HK-2 (cell line): ENCODE data around the gene SLC28A3.
A peak's percentile ranks its signal among the peaks of the same experiment; 100 is the strongest.

ENCODE experiments used
- DNase-seq: peaks from one replicate; pipeline ENCODE4 v3.0.0-alpha.2; 2018; ENCODE audit not compliant: unreplicated experiment

SLC28A3 gene

DNA sequence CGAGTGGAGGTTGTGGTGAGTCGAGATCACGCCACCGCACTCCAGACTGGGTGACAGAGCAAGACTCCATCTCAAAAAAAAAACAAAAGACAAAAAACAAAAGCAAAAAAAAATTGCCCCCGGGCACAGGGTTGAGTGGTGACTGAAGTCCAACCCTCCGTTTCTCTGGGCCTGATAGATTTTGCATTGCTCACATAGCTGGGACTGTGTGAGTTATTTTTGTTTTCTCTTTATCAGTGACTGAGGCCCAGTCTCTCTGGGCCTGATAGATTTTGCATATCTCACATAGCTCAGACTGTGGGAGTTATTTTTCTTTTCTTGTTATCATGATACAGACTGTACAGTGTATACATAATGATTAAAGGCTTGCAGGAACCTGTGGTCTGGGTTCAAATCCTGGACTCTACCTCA lies 2.6 kb upstream of the SLC28A3 start:
- DNase-seq = no peak

DNA sequence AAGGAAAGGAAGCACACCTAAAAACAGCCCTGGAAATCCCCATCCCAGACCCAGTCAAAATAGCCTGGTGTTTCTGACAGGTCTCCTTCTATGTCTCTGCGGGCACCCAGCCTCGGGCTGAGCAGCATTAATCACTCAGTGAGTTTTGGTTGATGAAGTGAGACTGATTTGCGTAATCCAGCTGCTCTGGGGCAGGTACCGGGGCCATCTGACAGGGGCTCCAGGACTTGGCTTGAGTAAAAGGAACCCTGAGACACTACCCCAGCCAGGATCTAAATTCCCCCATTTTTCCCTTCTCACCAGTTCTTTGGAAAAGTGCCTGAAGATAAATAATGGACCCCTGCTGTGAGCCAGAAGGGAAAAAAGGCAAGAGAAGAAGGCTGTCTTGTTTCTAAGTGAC lies 596 bp downstream of the SLC28A3 start:
- DNase-seq = no peak

DNA sequence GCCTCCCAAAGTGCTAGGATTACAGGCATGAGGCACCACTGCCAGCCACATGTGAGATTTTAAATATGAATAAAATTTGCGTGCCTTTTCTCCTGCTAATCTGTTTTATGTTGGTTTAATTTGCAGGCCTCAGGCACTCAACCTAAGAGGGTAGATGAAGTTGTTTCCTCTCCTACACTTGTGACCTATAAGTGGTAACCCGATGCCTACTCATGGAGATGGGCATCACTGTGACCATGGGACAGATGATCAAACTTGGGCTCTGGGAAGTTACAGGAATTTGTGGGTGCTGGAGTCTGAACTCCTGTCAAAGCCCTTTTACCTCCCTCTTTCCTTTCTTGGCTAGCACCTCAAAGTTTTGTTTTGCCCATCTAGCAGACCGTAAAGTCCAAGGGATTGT lies 1.1 kb downstream of the SLC28A3 start:
- no peak for DNase-seq

DNA sequence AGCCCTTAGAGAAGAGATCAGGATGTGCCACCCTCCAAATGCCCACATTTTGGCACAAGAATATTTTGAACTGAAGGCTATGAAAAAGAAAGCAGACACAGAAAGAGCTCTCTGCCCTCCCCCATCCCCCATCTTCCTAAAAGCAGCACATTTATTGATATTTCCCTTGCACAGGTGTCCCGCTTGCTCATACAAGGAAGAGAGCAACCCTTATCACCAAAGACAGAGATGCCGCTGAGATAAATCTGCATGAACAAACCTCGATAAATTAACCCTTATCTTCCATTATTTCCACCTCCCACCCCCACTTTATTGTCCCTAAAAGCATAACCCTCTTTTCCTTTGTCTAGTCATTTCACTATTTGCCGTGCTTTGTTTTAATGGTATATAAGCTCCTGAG lies 1.8 kb downstream of the SLC28A3 start:
- no peak for DNase-seq

DNA sequence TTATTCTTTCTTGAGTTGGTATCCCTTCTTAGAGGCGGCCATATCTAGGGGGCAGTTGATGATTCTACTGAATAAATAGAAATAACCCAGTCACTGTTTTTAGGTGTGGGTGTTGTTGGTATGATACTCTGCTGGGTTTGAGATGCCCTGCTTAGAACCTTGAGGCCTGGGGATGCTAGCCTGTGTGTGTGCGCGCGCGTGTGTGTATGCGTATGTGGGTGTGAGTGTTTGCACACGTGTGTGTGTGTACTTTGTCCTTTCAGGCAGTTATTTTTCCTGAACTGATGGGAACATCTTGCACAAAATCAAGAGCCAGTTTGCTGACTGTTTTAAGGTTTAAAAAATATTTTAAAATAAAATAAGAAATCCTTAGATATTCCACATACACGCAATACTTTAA lies 3.3 kb downstream of the SLC28A3 start:
- no peak for DNase-seq

DNA sequence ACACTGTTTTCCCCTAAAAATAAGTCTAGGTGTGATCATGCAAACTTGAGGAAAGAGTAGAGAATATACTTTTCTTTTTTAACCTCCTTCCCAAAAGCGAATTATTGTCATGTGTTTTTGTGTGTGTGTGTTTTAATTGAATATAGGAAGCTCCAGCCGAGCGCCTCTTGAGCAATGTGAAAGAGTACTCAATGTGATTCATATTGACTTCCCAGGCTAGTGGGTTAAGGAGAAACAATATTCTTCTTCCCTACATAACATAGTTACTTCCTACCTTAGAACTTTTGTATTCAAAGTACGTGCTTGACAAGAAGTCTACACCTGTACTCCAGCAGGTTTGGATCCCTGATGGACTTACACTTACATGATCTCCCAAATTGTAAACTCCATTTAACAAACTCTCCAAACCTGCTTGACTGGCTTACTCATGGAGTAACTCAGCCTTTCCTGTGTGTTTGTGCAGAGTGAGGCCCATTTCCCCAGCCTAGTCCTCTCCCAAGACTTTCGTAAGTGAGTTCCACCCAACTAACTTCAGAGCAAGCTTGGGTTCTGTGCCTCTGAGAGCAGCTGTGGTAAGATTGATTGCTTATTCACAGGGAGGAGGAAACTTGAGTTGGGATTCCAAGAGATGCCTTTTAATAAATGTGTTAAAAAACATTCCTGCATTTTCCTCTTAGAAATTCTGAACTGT lies 9.3 kb downstream of the SLC28A3 start:
- DNase-seq = no peak

DNA sequence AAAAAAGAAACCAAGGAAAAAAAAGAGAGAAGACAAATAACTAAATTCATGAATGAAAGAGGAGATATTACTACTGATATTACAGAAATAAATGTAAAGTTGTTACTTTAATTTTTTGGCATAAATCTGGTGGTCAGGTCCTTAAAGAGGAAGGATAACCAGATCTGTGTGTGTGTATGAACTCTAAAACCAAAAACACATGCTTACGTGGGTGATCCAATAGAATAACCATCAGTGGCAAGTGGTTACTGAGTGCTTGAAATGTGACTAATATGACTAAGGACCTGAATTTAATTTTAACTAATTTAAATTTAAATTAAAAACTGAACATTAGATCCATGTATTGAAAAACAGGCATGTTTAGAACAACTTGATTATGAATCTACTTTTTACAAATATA lies 10.3 kb downstream of the SLC28A3 start:
- no peak for DNase-seq

DNA sequence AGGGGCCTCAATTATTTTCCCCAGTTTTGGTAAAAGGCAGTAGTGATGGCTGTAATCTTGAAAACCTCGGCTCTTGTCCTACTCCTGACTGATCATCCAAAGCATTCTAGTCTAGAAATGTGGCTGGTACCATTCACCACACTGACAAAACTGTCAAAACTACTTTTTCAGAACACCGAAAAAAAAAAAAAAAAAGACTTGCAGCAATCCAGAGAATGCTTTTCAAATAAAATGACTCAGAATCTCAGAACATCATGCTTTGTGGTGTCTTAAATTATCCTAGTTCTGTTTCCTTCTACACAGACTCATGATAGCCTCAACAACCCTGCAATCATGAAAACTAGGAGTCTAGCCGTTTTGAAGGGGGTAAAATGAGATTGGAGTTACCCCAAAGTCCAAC lies 13.4 kb downstream of the SLC28A3 start:
- no peak for DNase-seq

DNA sequence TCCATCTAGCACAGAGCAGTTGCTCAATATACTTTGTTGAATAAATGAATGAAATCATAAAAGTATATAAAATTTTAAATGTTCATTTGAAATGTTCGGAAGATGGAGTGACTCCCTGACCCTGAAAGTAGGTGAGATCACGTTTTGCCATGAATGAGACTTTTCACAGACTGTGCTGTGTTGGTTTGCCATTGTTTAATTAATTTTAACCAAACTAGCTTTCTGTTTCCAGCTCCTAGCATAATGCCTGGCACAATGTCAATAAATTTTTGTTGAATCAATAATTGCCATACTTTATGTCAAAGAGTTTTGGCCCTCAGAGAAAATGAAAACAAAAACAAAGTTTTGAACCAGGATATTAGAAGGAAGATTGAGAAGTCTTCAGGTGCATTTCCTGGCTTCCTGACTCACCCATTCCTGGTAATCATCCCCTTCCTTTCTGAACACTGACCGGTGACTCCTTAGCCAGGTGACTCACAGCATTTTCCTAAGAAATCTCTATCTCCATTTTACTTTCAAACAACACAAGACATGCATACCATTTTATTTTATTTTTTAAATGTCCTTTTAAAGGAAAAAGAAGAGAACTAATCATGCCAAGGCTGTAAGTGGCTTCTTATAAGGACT lies 15.1 kb downstream of the SLC28A3 start:
- no peak for DNase-seq

DNA sequence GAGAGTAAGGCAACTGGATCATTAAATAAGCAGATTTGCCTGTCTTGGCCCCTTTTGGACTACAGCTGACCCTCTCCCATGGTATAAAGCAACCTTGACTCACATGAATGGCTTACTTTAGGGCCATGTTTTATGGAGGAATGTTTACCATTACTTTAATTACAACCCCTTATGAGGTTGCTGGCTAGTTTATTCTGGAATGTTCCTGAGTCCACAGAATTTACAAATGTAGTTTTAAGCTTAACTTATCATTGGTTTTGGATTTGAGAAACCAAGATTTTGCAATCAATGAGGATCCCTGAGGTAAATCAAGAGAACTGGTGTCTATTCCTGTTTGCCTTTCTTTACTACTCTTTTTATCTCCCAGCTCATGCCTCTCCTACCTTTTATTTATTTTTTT lies 15.7 kb downstream of the SLC28A3 start:
- DNase-seq = no peak

DNA sequence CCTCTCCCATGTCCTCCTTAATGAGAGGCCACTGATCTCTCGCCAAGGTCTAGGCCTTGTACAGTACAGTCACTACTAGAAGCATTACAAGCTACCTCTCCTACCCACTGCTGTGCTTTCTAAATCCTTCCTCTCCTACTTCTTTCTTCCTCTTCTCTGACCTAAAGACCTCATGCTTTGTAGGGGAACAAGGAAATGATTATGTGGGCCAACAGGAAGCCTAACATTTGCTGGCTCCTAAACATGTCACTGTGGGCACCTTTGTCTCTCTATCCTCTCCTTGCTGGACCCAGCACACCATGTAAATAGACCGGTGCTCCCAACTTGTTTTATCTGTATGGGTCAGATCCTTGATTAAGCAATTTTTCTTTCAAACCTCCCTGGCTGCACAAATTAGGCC lies 16.7 kb downstream of the SLC28A3 start:
- no peak for DNase-seq

DNA sequence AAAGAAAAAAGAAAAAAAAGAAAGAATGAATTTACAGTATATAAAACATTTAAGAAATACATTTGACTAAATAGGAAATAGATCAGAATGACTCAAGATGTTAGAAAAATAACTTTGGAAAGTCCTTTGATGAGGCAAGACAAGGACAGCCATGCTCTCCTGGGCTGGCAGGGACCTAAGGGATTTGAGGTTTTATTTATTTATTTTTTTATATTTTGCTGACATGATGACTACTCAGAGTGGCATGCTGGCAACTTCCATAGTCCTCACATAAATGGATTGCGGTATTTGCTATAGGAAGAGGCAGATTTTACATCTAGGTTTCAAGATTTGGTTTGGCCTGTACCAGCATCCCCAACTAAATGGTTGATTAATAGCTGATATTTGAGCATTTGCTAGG lies 17.7 kb downstream of the SLC28A3 start:
- no peak for DNase-seq

DNA sequence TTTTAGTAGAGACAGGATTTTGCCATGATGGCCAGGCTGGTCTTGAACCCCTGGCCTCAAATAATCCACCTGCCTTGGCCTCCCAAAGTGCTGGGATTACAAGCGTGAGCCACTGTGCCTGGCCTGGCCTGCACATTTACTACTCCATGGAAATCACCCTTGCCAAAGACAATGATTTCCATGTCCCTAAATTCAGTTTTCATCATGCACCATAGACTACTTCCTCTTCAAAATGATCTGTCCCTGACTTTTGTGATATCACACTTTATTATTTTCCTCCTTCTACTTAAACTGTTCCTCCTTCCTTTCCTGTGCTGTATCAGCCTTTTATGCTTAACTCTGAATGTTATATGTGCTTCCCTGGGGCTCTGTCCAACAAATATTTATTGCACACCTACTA lies 20.3 kb downstream of the SLC28A3 start:
- no peak for DNase-seq

DNA sequence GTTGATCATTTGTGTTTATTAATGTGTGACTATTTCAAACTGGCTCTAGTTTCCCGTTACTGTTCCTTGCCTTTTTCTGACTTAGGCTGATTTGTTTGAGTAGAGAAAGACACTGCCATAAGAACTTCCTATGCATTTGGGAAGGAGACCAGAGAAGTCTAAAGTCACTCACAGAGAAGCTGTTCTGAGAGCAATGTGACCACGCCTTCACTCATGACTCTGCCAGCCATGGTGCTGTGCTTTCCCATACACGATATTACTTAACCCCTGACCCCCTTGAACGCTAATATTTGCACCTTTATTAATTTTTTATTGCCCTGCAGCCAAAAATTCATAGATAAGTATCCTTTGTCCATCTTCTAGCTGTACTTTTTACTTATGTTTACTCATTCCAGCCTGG lies 20.9 kb downstream of the SLC28A3 start:
- no peak for DNase-seq

DNA sequence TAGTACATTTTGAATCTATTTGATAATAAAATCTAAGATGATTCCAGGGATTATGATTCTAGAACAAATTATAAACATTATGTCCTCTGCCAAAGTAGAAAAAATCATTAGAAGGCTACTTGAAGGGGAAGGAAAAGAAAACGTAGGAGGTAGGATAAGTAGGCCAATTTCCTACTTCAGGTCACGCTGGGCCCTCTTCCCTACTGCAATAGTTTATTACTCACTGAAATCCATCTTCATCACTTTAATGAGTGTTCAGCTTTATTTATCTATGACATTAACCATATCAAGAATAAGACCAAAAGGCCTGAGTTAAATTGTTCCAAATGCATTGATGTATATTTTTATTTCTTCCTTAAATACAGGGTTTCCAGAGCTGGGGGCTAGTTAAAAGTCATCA lies 21.6 kb downstream of the SLC28A3 start:
- DNase-seq = no peak

DNA sequence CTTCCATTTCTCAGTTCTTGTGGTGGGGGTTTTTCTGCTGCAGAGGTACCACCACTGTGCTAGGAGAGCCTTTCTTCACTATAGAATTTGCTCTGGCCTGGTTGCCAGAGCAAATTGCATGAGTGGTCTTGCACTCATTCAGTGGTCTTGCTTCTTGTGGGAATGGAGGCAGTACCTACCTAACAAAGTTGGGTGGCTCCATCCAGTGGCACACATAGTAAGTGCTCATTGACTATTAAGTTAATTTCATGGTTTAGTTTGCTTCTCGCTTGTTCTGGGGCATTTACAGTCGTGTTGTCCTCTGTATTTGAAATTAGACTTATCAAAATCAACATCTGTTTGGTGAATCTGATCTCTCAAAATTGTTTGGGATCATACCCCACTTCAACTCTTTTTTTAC lies 23.0 kb downstream of the SLC28A3 start:
- no peak for DNase-seq

DNA sequence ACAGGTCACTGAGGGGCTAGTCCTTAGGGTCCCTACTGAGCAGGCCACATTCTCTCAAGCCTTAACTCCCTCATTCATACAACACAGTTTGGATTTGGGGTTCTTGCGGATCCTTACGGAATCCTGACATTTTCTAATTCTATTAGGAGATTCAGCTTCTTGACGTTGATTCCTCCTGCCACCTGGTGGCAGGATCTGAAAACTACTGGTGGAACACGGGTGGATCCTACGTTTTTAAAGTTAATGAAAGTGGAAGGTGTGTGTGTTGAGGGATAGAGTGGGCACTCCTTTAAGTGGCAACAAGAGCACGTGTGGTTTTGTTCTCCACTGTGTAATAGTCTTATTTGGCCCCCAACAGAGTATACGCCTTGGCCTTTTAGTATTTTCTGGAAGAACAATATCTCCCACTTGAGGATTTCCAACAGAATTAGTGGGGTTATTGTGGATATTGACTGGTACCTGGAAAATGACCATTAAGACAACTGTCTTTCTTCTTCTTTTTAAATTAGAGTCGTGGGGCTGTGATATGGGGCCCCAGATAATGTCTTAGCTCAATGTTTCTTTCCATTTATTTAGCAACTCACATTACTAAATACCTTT lies 25.2 kb downstream of the SLC28A3 start:
- DNase-seq = peak; percentile 52

DNA sequence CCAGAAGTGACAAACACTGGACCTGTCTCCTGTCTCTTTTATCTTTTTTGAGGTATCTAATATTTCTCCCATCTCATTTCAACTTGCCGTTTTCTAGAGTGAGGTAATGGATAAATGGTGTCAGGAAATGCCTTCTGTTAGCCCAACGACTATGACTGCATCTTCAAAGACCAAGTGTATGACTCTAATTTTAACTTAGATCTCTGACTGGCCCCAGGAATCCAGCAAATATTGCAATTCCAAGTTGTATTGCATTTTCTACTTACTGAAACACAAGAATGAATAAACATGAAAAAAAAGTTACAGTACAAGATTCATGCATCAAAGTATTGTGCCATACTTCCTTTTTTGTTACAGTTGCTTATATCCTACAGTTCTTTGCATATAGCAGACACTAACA lies 26.3 kb downstream of the SLC28A3 start:
- no peak for DNase-seq

DNA sequence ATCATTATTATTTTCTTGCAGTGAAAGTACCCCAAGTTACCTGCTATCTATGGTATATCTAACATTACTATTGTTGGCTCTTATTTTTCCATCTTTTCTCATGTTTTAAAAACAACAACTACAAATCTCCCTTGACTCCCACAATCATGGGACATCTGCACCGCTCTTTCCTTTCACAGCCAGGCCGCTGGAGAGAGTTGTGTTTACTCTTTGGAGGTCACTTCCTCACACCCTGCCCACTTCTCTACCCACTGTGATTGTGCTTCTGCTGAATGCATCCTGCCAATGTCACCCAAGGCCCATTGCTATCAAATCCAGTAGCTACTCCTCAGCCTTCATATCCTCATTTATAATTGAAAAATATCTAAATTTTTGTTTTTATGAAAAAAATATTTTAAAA lies 29.7 kb downstream of the SLC28A3 start:
- no peak for DNase-seq

DNA sequence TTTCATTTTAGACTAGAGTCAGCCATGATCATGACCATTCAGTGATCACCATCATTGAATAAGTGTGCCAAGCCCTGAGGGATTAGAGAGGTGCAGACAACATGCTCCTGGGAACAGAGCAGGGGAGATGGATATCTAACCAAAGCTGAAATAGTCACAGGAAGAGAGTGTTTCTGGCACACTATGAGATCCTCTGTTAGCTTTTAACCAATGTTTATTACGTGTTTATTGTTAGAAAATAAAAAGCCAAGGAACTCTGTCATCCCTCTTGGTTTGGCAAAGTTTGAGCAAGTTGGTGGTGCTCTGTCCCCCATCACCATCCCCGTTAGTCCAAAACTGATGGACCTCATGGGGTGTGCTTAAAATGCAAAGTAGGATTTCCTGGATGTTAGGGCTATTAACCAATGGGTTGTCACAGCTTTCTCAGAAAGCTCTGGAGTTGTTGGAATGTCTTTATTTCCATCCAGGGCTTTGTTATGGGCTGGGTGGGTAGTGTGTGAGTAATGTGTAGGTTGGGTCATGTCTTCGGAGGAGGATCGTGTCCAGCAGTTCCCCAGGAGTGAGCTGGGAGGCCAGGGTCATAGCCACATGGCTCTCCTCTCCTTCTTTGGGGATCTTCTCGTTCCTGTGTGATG lies 34.9 kb downstream of the SLC28A3 start:
- DNase-seq = no peak

DNA sequence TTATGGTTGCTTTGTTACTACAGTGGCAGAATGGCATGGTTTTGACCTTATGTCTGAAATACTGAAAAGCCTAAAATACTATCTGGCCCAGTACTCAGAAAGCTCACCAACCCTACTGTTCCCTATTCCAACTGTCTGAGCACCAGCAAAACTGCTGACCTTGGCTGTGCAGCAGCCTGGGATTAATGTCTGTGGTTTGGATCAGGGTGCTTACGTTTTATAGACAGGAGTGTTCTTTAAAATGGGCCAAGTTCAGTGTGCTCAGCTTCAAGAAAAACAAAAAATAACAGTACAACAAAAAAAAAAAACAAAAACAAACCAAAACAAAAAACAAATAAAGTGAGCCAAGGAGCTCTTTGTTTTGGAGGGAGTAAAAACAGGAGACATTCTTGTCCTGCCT lies 36.4 kb downstream of the SLC28A3 start:
- DNase-seq = no peak

DNA sequence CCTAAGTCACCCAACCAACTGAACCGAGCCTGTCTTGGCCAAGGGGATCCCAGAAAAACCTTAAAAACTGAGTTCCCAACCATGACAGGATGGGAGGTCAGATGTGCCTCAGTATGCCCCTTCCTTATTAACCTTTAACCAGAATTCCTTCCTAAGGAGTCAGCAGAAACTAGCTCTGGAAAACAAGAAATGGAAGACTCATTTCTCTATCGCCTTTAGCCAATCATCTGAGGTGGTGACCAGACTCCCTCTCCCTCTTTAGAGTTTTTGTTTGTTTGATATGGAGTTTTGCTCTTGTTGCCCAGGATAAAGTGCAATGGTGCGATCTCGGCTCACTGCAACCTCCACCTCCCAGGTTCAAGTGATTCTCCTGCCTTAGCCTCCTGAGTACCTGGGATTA lies 37.5 kb downstream of the SLC28A3 start:
- no peak for DNase-seq

DNA sequence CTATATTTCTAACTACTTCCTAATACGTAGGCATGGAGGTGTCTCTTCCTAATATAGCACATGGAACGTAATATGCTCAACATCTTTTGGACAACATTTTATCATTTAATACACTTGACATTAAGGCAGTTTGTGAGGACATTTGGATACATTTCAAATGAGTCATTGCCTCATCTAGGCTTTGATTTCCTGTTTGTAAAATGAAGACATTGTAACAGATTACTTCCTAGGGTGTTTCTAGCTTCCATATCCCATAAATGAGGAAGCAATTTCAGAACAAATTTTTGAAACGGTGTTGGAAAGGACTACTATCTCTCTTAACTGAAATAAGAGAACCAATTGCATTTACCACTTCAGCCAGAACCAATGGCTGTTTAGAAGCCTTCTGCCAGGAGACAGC lies 38.7 kb downstream of the SLC28A3 start:
- DNase-seq = no peak
